PC-9 (cell line): ENCODE data around the gene GBA3.

Experiments used
- EZH2 ChIP-seq: fragments of 200-600 bp; sonication (generic); IDR thresholded peaks from 2 replicates; pipeline ENCODE4 v1.8.0; 2017; ENCODE audit warnings: antibody characterized with exemption, low read depth
- TF ChIP-seq, protein P1 (sequence below): fragments of 200-600 bp; sonication (generic); conservative IDR thresholded peaks from 2 replicates; pipeline ENCODE4 v1.6.1; 2017; ENCODE audit warnings: mixed run types, antibody characterized with exemption, mild to moderate bottlenecking, moderate library complexity

DNA sequence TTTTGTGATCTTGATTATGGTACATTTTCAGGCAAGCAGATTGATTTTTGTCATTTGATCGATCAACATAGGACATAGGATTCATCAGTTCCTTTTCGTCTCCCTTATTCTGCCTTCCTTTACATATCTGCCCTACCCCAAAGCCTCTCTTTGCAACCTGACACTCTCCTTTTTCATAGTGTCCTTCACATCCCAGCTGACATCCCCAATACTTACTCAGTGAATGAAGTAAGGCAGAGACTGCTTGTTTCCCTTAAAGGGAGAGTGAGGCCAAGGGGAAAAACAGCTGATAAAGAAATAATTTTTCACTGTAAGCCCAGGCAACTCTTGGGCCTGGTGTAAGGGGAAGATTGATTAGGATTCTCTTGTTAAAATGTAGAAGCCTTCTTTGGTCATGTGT is 69.8 kb downstream of the GBA3 start:
- TF ChIP-seq, protein P1, sequence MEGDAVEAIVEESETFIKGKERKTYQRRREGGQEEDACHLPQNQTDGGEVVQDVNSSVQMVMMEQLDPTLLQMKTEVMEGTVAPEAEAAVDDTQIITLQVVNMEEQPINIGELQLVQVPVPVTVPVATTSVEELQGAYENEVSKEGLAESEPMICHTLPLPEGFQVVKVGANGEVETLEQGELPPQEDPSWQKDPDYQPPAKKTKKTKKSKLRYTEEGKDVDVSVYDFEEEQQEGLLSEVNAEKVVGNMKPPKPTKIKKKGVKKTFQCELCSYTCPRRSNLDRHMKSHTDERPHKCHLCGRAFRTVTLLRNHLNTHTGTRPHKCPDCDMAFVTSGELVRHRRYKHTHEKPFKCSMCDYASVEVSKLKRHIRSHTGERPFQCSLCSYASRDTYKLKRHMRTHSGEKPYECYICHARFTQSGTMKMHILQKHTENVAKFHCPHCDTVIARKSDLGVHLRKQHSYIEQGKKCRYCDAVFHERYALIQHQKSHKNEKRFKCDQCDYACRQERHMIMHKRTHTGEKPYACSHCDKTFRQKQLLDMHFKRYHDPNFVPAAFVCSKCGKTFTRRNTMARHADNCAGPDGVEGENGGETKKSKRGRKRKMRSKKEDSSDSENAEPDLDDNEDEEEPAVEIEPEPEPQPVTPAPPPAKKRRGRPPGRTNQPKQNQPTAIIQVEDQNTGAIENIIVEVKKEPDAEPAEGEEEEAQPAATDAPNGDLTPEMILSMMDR = no peak
- TF ChIP-seq EZH2 = no peak
